ENCODE results near the gene LAPTM5.

The LAPTM5 gene

DNA sequence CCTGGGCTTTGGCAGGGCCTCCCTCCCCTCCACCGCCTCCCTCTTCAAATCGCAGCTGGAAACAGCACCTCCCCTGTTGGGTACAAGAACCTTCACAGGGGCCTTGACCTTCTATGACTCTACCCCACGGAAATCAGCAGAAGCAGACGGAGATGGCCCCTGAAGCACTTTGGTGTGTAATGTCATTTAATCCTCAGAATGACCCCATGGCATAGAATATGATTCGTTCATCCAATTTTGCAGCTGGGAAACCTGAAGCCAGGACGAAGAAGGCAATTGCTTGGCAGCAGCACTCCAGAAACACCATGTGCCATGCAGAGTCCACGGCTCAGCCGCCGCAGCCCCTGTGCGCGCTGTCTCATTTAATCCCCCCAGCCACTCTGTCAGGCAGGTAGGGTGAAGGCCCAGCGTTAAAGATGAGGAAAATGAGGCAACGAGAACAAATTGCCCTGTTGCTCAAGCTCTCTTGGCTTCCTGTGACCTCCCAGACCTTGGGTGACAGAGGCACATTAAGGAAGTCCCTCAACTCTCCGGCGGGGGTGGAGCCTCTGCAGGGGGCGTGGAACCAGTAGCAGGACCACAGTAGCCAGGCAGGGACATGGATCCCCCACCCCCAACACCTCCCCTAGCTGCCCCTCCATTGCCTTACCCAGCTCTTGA is 25.8 kb upstream of the LAPTM5 start:
- Histone ChIP-seq H3K27ac (peak overlapping the region in 8 of 11 experiments; percentile 6 to 67 (median 46); a peak in 13 of 22 replicates), H4K20me1 (peaks cover 0 to 36% (median 0%) of the 10 kb centered on the region in 11 experiments; a peak in 4 of 22 replicates), H3K27me3 (peaks cover 0 to 24% (median 12%) of the 10 kb centered on the region in 11 experiments; a peak in 8 of 22 replicates), H3K9ac (peak overlapping the region in 6 of 11 experiments; percentile 20 to 60 (median 46); a peak in 7 of 22 replicates), H3K36me3 (no peaks in the 10 kb centered on the region), H3K4me1 (peaks cover 50 to 91% (median 59%) of the 10 kb centered on the region in 10 experiments), H3K4me2 (peak overlapping the region; percentile 60 to 93 (median 76)), H3K9me3 (replicated peaks in 1 of 11) (no peaks in the 10 kb centered on the region), H3K4me3 (peak overlapping the region in 1 of 10 experiments; percentile 25; a peak in 1 of 20 replicates)
- TF ChIP-seq Cebpa-rat (IDR thresholded peaks at IDR 0.05), result peak in 1 of 11 experiments; percentile 37; a peak in 1 of 22 replicates

DNA sequence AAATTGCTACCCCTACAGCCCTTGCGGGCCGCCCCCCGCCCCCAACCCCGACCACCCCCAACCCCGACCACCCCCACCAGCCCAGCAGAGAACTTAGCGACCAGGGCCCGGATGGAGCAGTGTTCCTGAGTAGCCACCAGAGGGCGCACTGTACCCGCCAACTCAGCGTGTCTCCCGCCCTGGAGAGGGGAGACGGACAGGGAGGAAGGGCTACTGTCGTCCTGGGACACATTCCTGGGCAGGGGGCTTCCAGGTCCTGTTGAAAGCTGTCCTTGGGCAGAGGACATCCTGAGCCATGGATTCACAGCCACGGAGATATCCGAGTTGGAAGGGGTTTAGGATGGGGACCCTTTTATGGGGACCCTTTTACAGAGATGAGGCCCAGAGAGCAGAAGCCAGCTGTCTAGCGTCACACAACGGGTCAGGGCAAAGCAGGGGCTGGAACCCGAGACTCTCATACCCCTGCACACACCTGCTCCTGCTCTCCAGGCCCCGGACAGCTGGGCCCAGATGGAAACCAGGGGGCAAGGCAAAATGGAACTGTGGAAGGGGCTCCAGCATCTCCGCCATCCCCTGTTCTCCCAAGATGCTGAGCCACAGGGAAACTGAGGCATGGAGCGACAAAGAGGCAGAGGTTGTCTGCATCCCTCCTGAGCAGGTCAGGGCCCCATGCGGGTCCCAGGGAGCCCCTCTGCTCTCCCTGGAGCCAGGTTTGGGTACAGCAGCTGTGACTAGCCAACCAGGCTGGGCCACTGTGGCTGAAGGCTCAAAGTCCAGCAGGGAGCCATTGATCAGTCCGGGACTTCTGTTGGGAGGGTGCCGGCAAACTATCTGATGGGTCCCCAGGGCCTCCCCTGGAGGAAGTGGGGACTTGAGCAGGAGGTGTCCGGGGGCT is 25.0 kb upstream of the LAPTM5 start:
- Histone ChIP-seq H3K4me2 (peak overlapping the region; percentile 60 to 93 (median 76)), H3K9ac (peak overlapping the region in 9 of 11 experiments; percentile 20 to 60 (median 44); a peak in 11 of 22 replicates), H4K20me1 (peaks cover 0 to 28% (median 0%) of the 10 kb centered on the region in 11 experiments; a peak in 4 of 22 replicates), H3K9me3 (replicated peaks in 1 of 11) (no peaks in the 10 kb centered on the region), H3K27me3 (peaks cover 0 to 18% (median 12%) of the 10 kb centered on the region in 11 experiments; a peak in 8 of 22 replicates), H3K4me3 (0 out of 20 replicates have a peak overlapping the region, but pooled peaks of 1 of the 10 experiments have one; percentile 25), H3K36me3 (no peaks in the 10 kb centered on the region), H3K27ac (peak overlapping the region in 7 of 11 experiments; percentile 9 to 67 (median 50); a peak in 13 of 22 replicates), H3K4me1 (peaks cover 58 to 98% (median 67%) of the 10 kb centered on the region in 10 experiments)
- no peak for TF ChIP-seq Cebpa-rat (IDR thresholded peaks at IDR 0.05)

DNA sequence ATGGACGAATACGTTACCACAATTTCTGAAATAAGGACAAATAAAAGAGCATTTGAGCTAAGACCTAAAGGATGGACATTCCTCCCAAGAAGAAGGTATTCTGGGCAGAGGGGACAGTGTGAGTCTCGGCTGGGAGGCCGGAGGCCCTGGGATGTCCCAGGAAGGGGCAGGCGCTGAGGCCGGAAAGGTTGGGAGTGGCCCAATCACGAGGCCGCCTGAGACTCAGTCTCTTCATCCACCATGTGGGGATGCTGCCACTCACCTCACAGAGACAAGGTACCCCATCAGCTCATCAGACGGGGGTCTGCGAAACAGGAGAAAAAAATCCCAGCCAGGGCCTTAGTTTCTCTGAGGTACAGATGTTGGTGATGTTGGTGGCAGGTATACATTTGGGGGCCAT is 24.3 kb upstream of the LAPTM5 start:
- no peaks in the 10 kb centered on the region for H3K9me3 ChIP-seq (replicated peaks in 1 of 11)
- H3K9ac ChIP-seq, result peak overlapping the region in 2 of 11 experiments; percentile 28 to 41; a peak in 2 of 22 replicates

DNA sequence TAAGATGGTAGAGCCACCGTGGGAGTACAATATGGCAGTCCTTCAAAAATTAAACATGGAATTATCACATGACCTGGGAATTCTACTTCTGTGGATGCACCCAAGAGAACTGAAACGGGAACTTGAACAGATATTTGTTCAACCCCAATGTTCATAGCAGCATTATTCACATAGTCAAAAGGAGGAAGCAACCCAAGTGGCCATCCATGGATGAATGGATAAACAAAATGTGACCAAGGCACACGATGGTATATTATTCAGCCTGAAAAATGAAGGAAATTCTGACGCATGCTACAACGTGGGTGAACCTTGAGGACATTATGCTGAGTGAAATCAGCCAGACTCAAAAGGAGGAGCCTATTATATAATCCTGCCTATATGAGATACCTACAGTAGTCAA is 22.8 kb upstream of the LAPTM5 start:
- Histone ChIP-seq H3K27ac (peak overlapping the region in 3 of 11 experiments; percentile 38 to 75 (median 72); a peak in 7 of 22 replicates), H3K9me3 (replicated peaks in 1 of 11) (no peaks in the 10 kb centered on the region), H3K4me3 (peak overlapping the region in 1 of 10 experiments; percentile 8; a peak in 1 of 20 replicates), H3K36me3 (no peaks in the 10 kb centered on the region), H3K27me3 (peaks cover 0 to 15% (median 5%) of the 10 kb centered on the region in 11 experiments; a peak in 6 of 22 replicates), H3K4me2 (peak overlapping the region in 10 of 11 experiments; percentile 26 to 89 (median 52); a peak in 17 of 22 replicates), H3K9ac (peak overlapping the region in 1 of 11 experiments; percentile 46; a peak in 2 of 22 replicates), H4K20me1 (peaks cover 0 to 22% (median 0%) of the 10 kb centered on the region in 11 experiments; a peak in 4 of 22 replicates), H3K4me1 (peaks cover 58 to 81% (median 70%) of the 10 kb centered on the region in 10 experiments)
- TF ChIP-seq Cebpa-rat (IDR thresholded peaks at IDR 0.05), result no peak

More for the DNA sequence above, 24.3 kb upstream of the LAPTM5 start:
- no peak overlapping the region for H3K4me3 ChIP-seq
- peak overlapping the region in 4 of 11 experiments; percentile 0 to 75 (median 33); a peak in 3 of 22 replicates for H3K27ac ChIP-seq
- H3K36me3 ChIP-seq, result no peaks in the 10 kb centered on the region
- no peak for TF ChIP-seq Cebpa-rat (IDR thresholded peaks at IDR 0.05)
- H3K4me1 ChIP-seq, result peaks cover 60 to 95% (median 71%) of the 10 kb centered on the region in 10 experiments
- H3K4me2 ChIP-seq, result peak overlapping the region in 5 of 11 experiments; percentile 4 to 89 (median 68); a peak in 6 of 22 replicates
- peaks cover 0 to 26% (median 0%) of the 10 kb centered on the region in 11 experiments; a peak in 4 of 22 replicates for H4K20me1 ChIP-seq
- peaks cover 0 to 18% (median 12%) of the 10 kb centered on the region in 11 experiments; a peak in 7 of 22 replicates for H3K27me3 ChIP-seq

DNA sequence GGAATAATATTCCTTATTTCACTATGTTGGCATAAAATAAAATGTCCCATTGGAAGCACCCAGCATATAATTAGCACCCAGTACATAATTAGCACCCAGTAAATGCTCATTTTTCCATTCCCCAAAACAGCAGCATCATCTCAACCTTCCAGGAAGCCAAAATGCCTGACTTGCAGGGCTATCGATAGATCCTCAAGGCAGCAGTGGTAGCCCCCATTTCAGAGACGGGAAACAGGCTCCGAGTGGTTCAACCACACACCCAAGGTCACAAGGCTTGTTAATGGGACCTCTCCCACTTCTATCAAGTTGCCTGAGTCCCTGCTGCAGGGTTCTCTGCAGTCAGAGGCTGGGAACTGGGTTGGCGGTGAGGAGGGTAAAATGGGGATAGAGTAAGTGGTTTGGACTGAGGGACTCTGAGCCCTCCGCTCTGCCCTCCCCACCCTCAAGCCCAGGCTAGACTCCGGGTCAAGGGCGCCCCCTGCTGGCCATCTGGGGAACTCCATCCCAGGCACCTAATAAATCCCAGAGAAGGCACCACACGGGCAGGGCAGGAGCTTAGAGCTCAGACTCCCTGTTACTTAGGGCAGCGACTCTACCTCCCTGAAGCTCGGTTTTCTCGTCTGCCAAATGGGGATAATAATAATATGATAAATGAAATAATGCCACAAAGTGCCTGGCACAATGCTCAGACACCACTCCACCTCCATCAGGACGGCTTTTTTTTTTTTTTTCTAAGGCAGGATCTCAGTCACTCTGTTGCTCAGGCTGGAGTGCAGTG is 21.9 kb upstream of the LAPTM5 start:
- Histone ChIP-seq H4K20me1 (peaks cover 0 to 22% (median 0%) of the 10 kb centered on the region in 11 experiments; a peak in 5 of 22 replicates), H3K4me1 (peaks cover 67 to 86% (median 73%) of the 10 kb centered on the region in 10 experiments), H3K36me3 (no peaks in the 10 kb centered on the region), H3K27me3 (peaks cover 0 to 6% (median 0%) of the 10 kb centered on the region in 11 experiments; a peak in 3 of 22 replicates), H3K4me3 (no peak overlapping the region), H3K4me2 (peak overlapping the region; percentile 13 to 89 (median 51)), H3K9ac (peak overlapping the region in 2 of 11 experiments; percentile 29 to 46; a peak in 2 of 22 replicates), H3K27ac (peak overlapping the region in 3 of 11 experiments; percentile 38 to 75 (median 58); a peak in 4 of 22 replicates), H3K9me3 (replicated peaks in 1 of 11) (no peaks in the 10 kb centered on the region)
- no peak for TF ChIP-seq Cebpa-rat (IDR thresholded peaks at IDR 0.05)

DNA sequence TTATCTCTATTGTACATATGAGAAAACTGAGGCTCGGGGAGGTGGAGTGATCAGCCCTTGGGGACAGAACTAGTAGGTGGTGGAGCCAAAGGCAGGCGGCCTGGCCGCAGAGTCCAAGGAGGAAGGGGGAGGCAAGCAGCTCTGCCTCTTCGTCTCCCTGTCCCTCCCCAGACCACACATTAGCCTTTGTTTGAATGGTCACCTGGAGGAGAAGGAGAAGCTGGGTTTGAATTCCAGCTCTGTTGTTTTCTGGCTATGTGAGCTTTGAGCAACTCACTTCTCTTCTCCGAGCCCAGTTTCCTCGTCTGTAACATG is 21.4 kb upstream of the LAPTM5 start:
- Histone ChIP-seq H3K27ac (no peak overlapping the region), H4K20me1 (peaks cover 0 to 22% (median 0%) of the 10 kb centered on the region in 11 experiments; a peak in 5 of 22 replicates), H3K9ac (no peak overlapping the region), H3K4me2 (peak overlapping the region; percentile 13 to 89 (median 47)), H3K4me1 (peaks cover 64 to 86% (median 73%) of the 10 kb centered on the region in 10 experiments), H3K9me3 (replicated peaks in 1 of 11) (no peaks in the 10 kb centered on the region), H3K27me3 (peaks cover 0 to under 1% (median 0%) of the 10 kb centered on the region in 11 experiments; a peak in 1 of 22 replicates), H3K36me3 (no peaks in the 10 kb centered on the region), H3K4me3 (no peak overlapping the region)
- TF ChIP-seq Cebpa-rat (IDR thresholded peaks at IDR 0.05), result no peak

DNA sequence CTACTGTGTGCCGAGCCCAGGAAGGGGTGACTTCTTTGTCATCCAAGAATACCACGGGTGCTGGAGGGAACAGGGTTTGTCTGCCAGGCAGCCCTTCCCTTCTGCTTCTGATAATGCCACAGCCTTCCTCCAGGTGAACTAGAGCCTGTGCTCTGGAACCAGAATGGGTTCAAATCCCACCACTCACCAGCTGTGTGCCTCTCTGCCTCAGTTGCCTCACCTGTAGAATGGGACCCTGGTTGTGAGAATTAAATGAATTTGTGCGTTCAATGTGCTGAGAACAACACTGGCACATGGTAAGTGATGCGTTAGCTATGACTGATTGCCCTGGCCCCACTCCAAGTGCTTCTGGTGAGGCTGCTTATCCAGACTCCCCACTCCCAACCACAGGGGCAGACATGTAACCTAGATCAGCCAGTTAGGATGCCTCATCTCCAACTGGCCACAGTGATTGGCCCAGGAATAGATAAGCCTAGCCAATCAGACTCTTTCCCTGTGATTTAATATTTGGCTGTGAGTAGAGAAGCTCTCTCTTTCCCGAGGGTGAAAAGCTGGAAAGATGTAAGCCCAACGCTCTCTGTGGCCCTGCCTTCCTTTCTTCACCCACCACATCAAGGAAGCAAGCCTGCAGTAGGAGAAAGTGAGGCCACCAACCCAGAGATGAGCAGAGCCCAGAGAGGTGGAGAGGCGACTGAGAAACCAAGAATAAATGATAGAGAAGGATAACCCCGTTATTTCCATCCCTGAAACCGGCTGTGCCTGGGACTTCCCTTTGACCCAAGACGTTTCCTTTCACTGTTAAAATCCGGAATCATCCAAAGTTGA is 20.8 kb upstream of the LAPTM5 start:
- Histone ChIP-seq H3K4me2 (peak overlapping the region; percentile 13 to 89 (median 47)), H3K36me3 (no peaks in the 10 kb centered on the region), H3K27me3 (no peaks in the 10 kb centered on the region), H3K9me3 (replicated peaks in 1 of 11) (no peaks in the 10 kb centered on the region), H3K4me1 (peaks cover 61 to 86% (median 72%) of the 10 kb centered on the region in 10 experiments), H3K4me3 (no peak overlapping the region), H3K27ac (no peak overlapping the region), H3K9ac (no peak overlapping the region), H4K20me1 (peaks cover 0 to 21% (median 0%) of the 10 kb centered on the region in 11 experiments; a peak in 5 of 22 replicates)
- TF ChIP-seq Cebpa-rat (IDR thresholded peaks at IDR 0.05), result no peak
